Measurements from ENCODE around the gene KIAA1217. TPM values are rescaled to one million over a fixed set of nuclear protein-coding genes. Genes with fewer than 3 reads are reported as not detected.
A peak's percentile ranks its signal among the peaks of the same experiment; 100 is the strongest.

The KIAA1217 gene
- total and polyA plus RNA-seq, 8 donors, result 11.9 to 36.7 (median 19.8) TPM

DNA sequence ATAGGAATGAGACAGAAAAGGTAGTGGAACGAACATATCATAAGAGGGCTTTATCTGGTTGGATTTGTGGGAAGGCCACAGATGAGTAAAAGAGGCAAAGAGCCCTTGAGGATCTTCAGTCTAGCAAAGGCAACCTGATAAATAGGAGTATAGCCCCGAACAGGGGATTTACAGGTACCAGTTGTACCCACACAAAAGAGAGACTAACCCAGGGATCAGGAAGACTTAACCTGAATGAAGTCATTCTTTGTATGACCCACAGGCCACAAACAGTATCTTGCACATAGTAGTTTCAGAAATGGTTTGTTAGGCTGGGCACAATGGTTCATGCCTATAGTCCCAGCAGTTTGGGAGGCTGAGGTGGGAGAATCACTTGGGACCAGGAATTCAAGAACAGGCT, 306.5 kb downstream of the KIAA1217 start:
- FAIRE-seq (no peak), ATAC-seq (no peak), DNase-seq (no peak)
- H3K9me3 ChIP-seq, result no peaks in the 10 kb centered on the region
- H3K27me3 ChIP-seq, result no peaks in the 10 kb centered on the region
- intact Hi-C loops (cut with DNase I), result no loop called here
- TF ChIP-seq CTCF (IDR thresholded peaks at IDR 0.05), result no peak
- no peak overlapping the region for H3K27ac ChIP-seq
- H3K4me3 ChIP-seq, result no peak overlapping the region
- WGBS, 2 donors, result 91 to 97% methylated on average over 2 of the region's 2 CpGs
- H3K36me3 ChIP-seq, result peaks cover 0 to 34% (median 0%) of the 10 kb centered on the region in 3 donors
- H3K4me1 ChIP-seq, result no peaks in the 10 kb centered on the region

GRCh38 chr10:24518411-24518810, 309.5 kb downstream of the KIAA1217 start:
- intact Hi-C loops (cut with DNase I), result no loop called here
- no peak overlapping the region for H3K4me3 ChIP-seq
- 56 to 60% methylated on average over 7 of the region's 7 CpGs for WGBS, 2 donors
- H3K36me3 ChIP-seq, result peaks cover 0 to 43% (median 5%) of the 10 kb centered on the region in 3 donors
- no peak for DNase-seq
- peak; percentile 36 to 45 (median 37) for ATAC-seq
- FAIRE-seq, result no peak
- H3K4me1 ChIP-seq, result no peaks in the 10 kb centered on the region
- H3K9me3 ChIP-seq, result no peaks in the 10 kb centered on the region
- TF ChIP-seq CTCF (IDR thresholded peaks at IDR 0.05), result no peak
- peak overlapping the region in 1 of 4 donors; percentile 31 for H3K27ac ChIP-seq
- no peaks in the 10 kb centered on the region for H3K27me3 ChIP-seq

- peak in 4 of 6 donors; percentile 36 to 68 (median 48) for DNase-seq
- ATAC-seq, result peak; percentile 69 to 91 (median 86)
- no peak for FAIRE-seq
- Histone ChIP-seq H3K4me3 (no peak overlapping the region), H3K36me3 (peaks cover 0 to 44% (median 12%) of the 10 kb centered on the region in 3 donors), H3K9me3 (no peaks in the 10 kb centered on the region), H3K27ac (peak overlapping the region in 1 of 4 donors; percentile 31), H3K4me1 (no peaks in the 10 kb centered on the region), H3K27me3 (no peaks in the 10 kb centered on the region)
- intact Hi-C loops (cut with DNase I), result no loop called here
- TF ChIP-seq CTCF (IDR thresholded peaks at IDR 0.05), result peak; percentile 57 to 74 (median 63)
- WGBS, 2 donors, result 20 to 24% methylated on average over 15 of the region's 15 CpGs
Observed at GRCh38 chr10:24518981-24519597, 310.2 kb downstream of the KIAA1217 start.

- H3K27me3 ChIP-seq, result no peaks in the 10 kb centered on the region
- no peak overlapping the region for H3K4me3 ChIP-seq
- 87 to 91% methylated on average over 13 to 14 of the region's 14 CpGs for WGBS, 2 donors
- peaks cover 0 to 53% (median 16%) of the 10 kb centered on the region in 3 donors for H3K36me3 ChIP-seq
- H3K9me3 ChIP-seq, result no peaks in the 10 kb centered on the region
- ATAC-seq (no peak), DNase-seq (no peak), FAIRE-seq (no peak)
- H3K4me1 ChIP-seq, result no peaks in the 10 kb centered on the region
- no peak for TF ChIP-seq CTCF (IDR thresholded peaks at IDR 0.05)
- intact Hi-C loops (cut with DNase I), result loop anchor here in 1 of 3 donors (10.0 kb wide), 1 partner anchor 525 kb away; no protein-coding TSS in a partner anchor
- no peak overlapping the region for H3K27ac ChIP-seq
Observed at GRCh38 chr10:24519950-24520349, 311.0 kb downstream of the KIAA1217 start.

DNA sequence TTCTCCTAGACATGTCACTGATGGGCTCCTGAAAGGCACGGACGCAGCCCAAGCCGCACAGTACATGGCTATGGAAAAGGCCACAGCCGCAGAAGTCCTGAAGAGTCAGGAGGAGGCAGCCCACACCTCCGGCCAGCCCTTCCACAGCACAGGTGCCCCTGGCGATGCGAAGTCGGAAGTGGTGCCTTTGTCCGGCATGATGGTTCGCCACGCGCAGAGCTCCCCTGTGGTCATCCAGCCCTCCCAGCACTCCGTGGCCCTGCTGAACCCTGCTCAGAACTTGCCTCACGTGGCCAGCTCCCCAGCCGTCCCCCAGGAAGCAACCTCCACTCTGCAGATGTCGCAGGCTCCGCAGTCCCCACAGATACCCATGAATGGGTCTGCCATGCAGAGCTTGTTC, 315.4 kb downstream of the KIAA1217 start:
- no peak for ATAC-seq
- peaks cover 0 to 58% (median 16%) of the 10 kb centered on the region in 3 donors for H3K36me3 ChIP-seq

More for the DNA sequence above, 315.4 kb downstream of the KIAA1217 start:
- TF ChIP-seq CTCF (IDR thresholded peaks at IDR 0.05), result no peak
- intact Hi-C loops (cut with DNase I), result loop anchor here in 1 of 3 donors (10.0 kb wide), 1 partner anchor 530 kb away; no protein-coding TSS in a partner anchor
- FAIRE-seq (no peak), DNase-seq (peak in 1 of 6 donors; percentile 62)
- 92 to 94% methylated on average over 16 to 17 of the region's 17 CpGs for WGBS, 2 donors
- Histone ChIP-seq H3K9me3 (no peaks in the 10 kb centered on the region), H3K4me1 (no peaks in the 10 kb centered on the region), H3K27me3 (no peaks in the 10 kb centered on the region), H3K4me3 (no peak overlapping the region), H3K27ac (no peak overlapping the region)
